Mucosa of descending colon (tissue), 3 donors: ENCODE measurements around the gene CTNND2. TPM values are rescaled to one million over a fixed set of nuclear protein-coding genes. Genes with fewer than 3 reads are reported as not detected.

Experiments used
- ATAC-seq: fragments of 200-7000 bp; cut with Tn5 transposase; one replicate; pipeline ENCODE4 v1.9.1; 2020; ENCODE audit warnings: mild to moderate bottlenecking, moderate library complexity
- DNase-seq, 3 donors: peaks; one replicate each; pipeline ENCODE4 v3.0.0-alpha.2; 2020
- H3K36me3 ChIP-seq: fragments of 200-600 bp; one replicate; pipeline ENCODE4 v1.8.0; 2021; ENCODE audit warnings: low read depth, mild to moderate bottlenecking
- H3K4me1 ChIP-seq: fragments of 200-600 bp; one replicate; pipeline ENCODE4 v1.8.0; 2021; ENCODE audit warnings: low read depth, mild to moderate bottlenecking
- H3K4me3 ChIP-seq: fragments of 200-600 bp; one replicate; pipeline ENCODE4 v1.8.0; 2021; ENCODE audit warnings: mild to moderate bottlenecking
- H3K9me3 ChIP-seq: fragments of 200-600 bp; one replicate; pipeline ENCODE4 v1.8.0; 2021; ENCODE audit warnings: mild to moderate bottlenecking
- intact Hi-C, 2 donors: fragments of 100-400 bp; cut with DNase I in 1 of 2; cut with micrococcal nuclease in 1 of 2; formaldehyde crosslinking; loops; one replicate each; pipeline versions ENCODE4 v1.11.0 to v1.11.1; 2022; cut with DNase I, micrococcal nuclease
- total RNA-seq, 3 donors: library from RNA; stranded (reverse); fragmentation: NEBNext Ultra II Directional in 2 of 3; extraction: Animal tissue kit (Norgen Biotek cat#: 25700) in 2 of 3; gene quantifications; one replicate each; pipeline versions ENCODE4 v1.2.1 to v1.2.4, GENCODE V29; 2021 to 2023
- TF ChIP-seq, protein P1 (sequence below): fragments of 200-600 bp; IDR thresholded peaks from one replicate; pipeline ENCODE4 v1.8.0; 2022; ENCODE audit warnings: antibody characterized with exemption, mild to moderate bottlenecking
- donor health status: DM: no; HTN: no; CAD: no; lungs with moderate emphysema.
- donor health status: DM: no; HTN: no; CAD: no.
- donor health status: DM: no; HTN: yes; CAD: no.

Gene CTNND2
- total RNA-seq, 3 donors from 2014 or later, result 0.70 to 3.4 (median 0.81) TPM

- no peak for ATAC-seq
- DNase-seq, result no peak
- Histone ChIP-seq H3K9me3 (no peaks in the 10 kb centered on the region), H3K36me3 (no peaks in the 10 kb centered on the region), H3K4me3 (no peak overlapping the region), H3K4me1 (no peaks in the 10 kb centered on the region)
- TF ChIP-seq, protein P1, sequence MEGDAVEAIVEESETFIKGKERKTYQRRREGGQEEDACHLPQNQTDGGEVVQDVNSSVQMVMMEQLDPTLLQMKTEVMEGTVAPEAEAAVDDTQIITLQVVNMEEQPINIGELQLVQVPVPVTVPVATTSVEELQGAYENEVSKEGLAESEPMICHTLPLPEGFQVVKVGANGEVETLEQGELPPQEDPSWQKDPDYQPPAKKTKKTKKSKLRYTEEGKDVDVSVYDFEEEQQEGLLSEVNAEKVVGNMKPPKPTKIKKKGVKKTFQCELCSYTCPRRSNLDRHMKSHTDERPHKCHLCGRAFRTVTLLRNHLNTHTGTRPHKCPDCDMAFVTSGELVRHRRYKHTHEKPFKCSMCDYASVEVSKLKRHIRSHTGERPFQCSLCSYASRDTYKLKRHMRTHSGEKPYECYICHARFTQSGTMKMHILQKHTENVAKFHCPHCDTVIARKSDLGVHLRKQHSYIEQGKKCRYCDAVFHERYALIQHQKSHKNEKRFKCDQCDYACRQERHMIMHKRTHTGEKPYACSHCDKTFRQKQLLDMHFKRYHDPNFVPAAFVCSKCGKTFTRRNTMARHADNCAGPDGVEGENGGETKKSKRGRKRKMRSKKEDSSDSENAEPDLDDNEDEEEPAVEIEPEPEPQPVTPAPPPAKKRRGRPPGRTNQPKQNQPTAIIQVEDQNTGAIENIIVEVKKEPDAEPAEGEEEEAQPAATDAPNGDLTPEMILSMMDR, result no peak
- intact Hi-C loops, result no loop called here
Measured at GRCh38 chr5:11390291-11390767, 513.9 kb downstream of the CTNND2 start.

GRCh38 chr5:11387382-11387781 lies 516.9 kb downstream of the CTNND2 start:
- intact Hi-C loops, result no loop called here
- ATAC-seq, result no peak
- no peak for DNase-seq
- Histone ChIP-seq H3K9me3 (no peaks in the 10 kb centered on the region), H3K4me3 (no peak overlapping the region), H3K36me3 (no peaks in the 10 kb centered on the region), H3K4me1 (no peaks in the 10 kb centered on the region)
- TF ChIP-seq, protein P1, result no peak

DNA sequence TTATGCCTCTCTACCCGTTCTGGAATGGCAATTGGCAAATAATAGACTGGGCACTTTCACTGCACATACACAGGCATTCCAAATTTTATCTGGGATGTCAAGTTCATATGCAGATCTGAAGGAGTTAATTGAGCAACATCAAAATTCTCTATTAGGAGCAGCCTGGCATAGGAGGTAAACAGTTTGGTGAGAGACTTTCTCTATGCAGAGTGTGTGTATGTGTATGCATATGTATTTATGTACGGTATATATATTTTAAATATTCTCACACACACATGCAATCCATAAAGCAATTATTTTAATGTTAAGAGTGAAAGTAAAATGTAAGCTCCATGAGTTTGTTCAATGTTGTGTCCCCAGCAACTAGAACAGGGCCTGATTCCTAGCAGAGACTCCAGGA lies 517.8 kb downstream of the CTNND2 start:
- TF ChIP-seq, protein P1, result no peak
- no peaks in the 10 kb centered on the region for H3K36me3 ChIP-seq
- intact Hi-C loops, result no loop called here
- ATAC-seq (no peak), DNase-seq (no peak)
- H3K9me3 ChIP-seq, result no peaks in the 10 kb centered on the region
- H3K4me1 ChIP-seq, result no peaks in the 10 kb centered on the region
- no peak overlapping the region for H3K4me3 ChIP-seq

- no peaks in the 10 kb centered on the region for H3K36me3 ChIP-seq
- ATAC-seq (no peak), DNase-seq (no peak)
- TF ChIP-seq, protein P1, result no peak
- intact Hi-C loops, result no loop called here
- no peaks in the 10 kb centered on the region for H3K9me3 ChIP-seq
- no peaks in the 10 kb centered on the region for H3K4me1 ChIP-seq
- H3K4me3 ChIP-seq, result no peak overlapping the region
Measured at GRCh38 chr5:11385901-11386293, 518.3 kb downstream of the CTNND2 start.

DNA sequence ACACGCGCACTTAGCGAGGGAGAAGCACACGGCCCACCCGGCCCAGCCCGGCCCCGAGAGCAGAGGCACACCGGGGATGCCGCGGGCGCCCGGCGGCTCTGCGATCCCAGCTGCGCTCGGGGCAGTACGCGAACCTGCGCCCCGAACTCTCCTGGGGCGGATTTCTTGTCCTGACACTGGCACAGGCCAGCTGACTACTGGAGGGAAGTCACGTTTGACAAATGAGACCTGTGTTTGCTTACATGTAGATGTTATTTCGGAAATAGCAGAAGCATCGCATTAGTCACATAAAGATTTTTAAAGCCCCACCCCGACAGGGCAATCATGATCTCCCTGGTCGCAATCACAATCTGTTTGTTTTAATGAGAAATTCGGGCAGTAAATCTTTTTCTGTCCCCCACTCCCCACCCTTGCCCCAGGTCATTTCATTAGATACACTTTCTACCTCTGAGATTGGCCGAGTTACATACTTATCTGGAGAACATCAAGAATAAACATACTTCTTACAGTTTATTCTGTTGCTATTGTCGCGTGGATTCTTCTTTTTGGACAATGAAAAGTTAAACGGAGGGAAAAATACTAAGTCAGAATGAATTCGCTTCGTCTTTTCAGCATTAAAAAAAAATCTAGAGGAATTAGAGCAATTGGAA lies 518.9 kb downstream of the CTNND2 start:
- H3K9me3 ChIP-seq, result no peaks in the 10 kb centered on the region
- no peaks in the 10 kb centered on the region for H3K4me1 ChIP-seq
- TF ChIP-seq, protein P1, result no peak
- ATAC-seq (no peak), DNase-seq (no peak)
- no peaks in the 10 kb centered on the region for H3K36me3 ChIP-seq
- intact Hi-C loops, result no loop called here
- no peak overlapping the region for H3K4me3 ChIP-seq
